Panc1 (cell line): ENCODE results near the gene TCAF1.

ENCODE experiments used
- CTCF ChIP-seq: fragments of 450-650 bp; IDR thresholded peaks from 2 replicates; pipeline ENCODE4 v1.5.1; 2017; ENCODE audit warnings: mild to moderate bottlenecking
- REST ChIP-seq, 2 experiments: IDR thresholded peaks; 2 replicates each; pipeline ENCODE4 v1.6.1; 2011 to 2012; ENCODE audit warnings: low read depth in 2 of 2, control low read depth in 1 of 2, low read length in 1 of 2, mild to moderate bottlenecking in 1 of 2, moderate library complexity in 1 of 2; ENCODE audit not compliant: insufficient read depth in 1 of 2

- TF ChIP-seq CTCF (no peak), REST (IDR thresholded peaks at IDR 0.05; ENCODE audit: insufficient read depth in 1 of 2, low read depth in 2 of 2, low read length in 1 of 2) (no peak)
These were observed 12.9 kb downstream of the TCAF1 start for GRCh38 chr7:143889068-143889467.
